HG03521 (cell line): ENCODE data around the gene EVA1A.
A peak's percentile ranks its signal among the peaks of the same experiment; 100 is the strongest.

ENCODE experiments used
- ATAC-seq: cut with Tn5 transposase; IDR thresholded peaks from one replicate; pipeline ENCODE4 v1.9.1; 2021; ENCODE audit warnings: mild to moderate bottlenecking, moderate library complexity; ENCODE audit not compliant: unreplicated experiment

Gene EVA1A

GRCh38 chr2:75560768-75561565 is at the start of gene EVA1A:
TSS of gene EVA1A (minus strand) at chr2:75560939. CDS start at chr2:75518140, 42,799 bp downstream.
- peak; percentile 32 for ATAC-seq

- ATAC-seq = no peak
Observed at GRCh38 chr2:75609937-75610508, 49.3 kb upstream of the EVA1A start.

GRCh38 chr2:75609334-75609689 is 48.6 kb upstream of the EVA1A start:
- ATAC-seq = no peak

GRCh38 chr2:75608684-75609333 is 48.1 kb upstream of the EVA1A start:
- ATAC-seq = peak; percentile 65

GRCh38 chr2:75607988-75608683 is 47.4 kb upstream of the EVA1A start:
- ATAC-seq = no peak

GRCh38 chr2:75607400-75607798 is 46.7 kb upstream of the EVA1A start:
- no peak for ATAC-seq

- no peak for ATAC-seq
Observed at GRCh38 chr2:75606761-75607399, 46.1 kb upstream of the EVA1A start.

GRCh38 chr2:75605770-75606529 is 45.2 kb upstream of the EVA1A start:
- no peak for ATAC-seq

- no peak for ATAC-seq
Observed at GRCh38 chr2:75604484-75604883, 43.7 kb upstream of the EVA1A start.

- no peak for ATAC-seq
Observed at GRCh38 chr2:75603477-75603876, 42.7 kb upstream of the EVA1A start.

- ATAC-seq = no peak
Observed at GRCh38 chr2:75602724-75603342, 42.1 kb upstream of the EVA1A start.

- ATAC-seq = no peak
Observed at GRCh38 chr2:75600461-75601011, 39.8 kb upstream of the EVA1A start.

GRCh38 chr2:75598589-75599155 is 37.9 kb upstream of the EVA1A start:
- no peak for ATAC-seq

- no peak for ATAC-seq
Observed at GRCh38 chr2:75597949-75598348, 37.2 kb upstream of the EVA1A start.

GRCh38 chr2:75596784-75597183 is 36.0 kb upstream of the EVA1A start:
- no peak for ATAC-seq

- ATAC-seq = no peak
Observed at GRCh38 chr2:75595541-75596395, 35.0 kb upstream of the EVA1A start.

- ATAC-seq = no peak
Observed at GRCh38 chr2:75594596-75594995, 33.9 kb upstream of the EVA1A start.

GRCh38 chr2:75592888-75593287 is 32.1 kb upstream of the EVA1A start:
- ATAC-seq = no peak
